GM12892 (cell line): ENCODE measurements around the gene SGCE.

ENCODE experiments used
- POLR2A ChIP-seq: IDR thresholded peaks from 2 replicates; pipeline ENCODE4 v1.6.1; 2011; ENCODE audit warnings: low read depth, low read length, control low read depth
- POLR2AphosphoS5 ChIP-seq: IDR thresholded peaks from 2 replicates; pipeline ENCODE4 v1.6.1; 2011; ENCODE audit warnings: low read depth, low read length, control low read depth

DNA sequence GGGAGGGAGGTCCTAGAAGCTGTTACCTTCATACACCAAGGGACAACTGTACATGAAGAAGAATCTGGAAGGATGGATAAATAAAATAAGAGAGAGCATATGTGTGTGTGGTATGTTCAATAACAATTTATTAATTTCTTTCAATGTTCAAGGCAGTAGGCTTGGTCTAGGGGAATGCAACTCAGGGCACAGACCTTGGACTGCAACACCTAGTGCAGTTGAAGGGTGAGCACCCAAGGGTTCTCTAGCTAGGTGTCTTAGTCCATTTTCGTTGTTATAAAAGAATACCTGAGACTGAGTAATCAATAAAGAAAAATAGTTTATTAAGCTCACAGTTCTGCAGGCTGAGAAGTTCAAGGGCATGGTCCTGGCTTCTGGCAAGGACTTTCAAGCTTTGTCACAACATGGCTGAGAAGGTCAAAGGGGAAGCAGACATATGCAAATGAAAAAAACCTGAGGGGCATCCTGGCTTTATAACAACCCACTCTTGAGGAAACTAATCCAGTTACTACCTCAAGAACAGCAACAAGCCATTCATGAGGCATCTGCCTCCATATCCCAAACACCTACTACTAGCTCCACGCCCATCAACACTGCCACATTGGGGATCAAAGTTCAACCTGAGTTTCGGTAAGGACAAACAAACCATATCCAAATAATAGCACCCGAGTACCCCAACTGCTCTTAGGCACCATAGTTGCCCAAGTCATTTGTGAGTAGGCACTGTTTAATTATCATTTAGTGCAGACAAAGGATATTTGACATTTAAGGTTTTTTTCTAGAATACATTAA is 15.7 kb upstream of the SGCE start:
- TF ChIP-seq POLR2AphosphoS5 (no peak), POLR2A (no peak)
